ENCODE results near the gene TBR1. TPM values are rescaled to one million over a fixed set of nuclear protein-coding genes. Genes with fewer than 3 reads are reported as not detected.

TBR1 gene
- total RNA-seq, 1 donor from 2014 or later: not detected

GRCh38 chr2:161448431-161448830 lies 32.3 kb downstream of the TBR1 start:
- no peaks in the 10 kb centered on the region for H3K9me3 Mint-ChIP-seq (ENCODE audit: low read depth)
- DNase-seq (ENCODE audit: low spot score, unreplicated experiment): no peak
- no peaks in the 10 kb centered on the region for H3K27me3 Mint-ChIP-seq
- H3K27ac Mint-ChIP-seq: no peak overlapping the region
- no peak for TF ChIP-seq CTCF (IDR thresholded peaks at IDR 0.05; ENCODE audit: unreplicated experiment)
- H3K4me3 Mint-ChIP-seq (ENCODE audit: low read depth): no peak overlapping the region
- H3K4me1 Mint-ChIP-seq (ENCODE audit: low read depth): no peaks in the 10 kb centered on the region
- no peaks in the 10 kb centered on the region for H3K36me3 Mint-ChIP-seq (ENCODE audit: insufficient read depth)

GRCh38 chr2:161471631-161472030 lies 55.5 kb downstream of the TBR1 start:
- Mint-ChIP-seq H3K4me3 (ENCODE audit: low read depth) (no peak overlapping the region), H3K4me1 (ENCODE audit: low read depth) (no peaks in the 10 kb centered on the region), H3K27ac (no peak overlapping the region), H3K27me3 (no peaks in the 10 kb centered on the region), H3K36me3 (ENCODE audit: insufficient read depth) (no peaks in the 10 kb centered on the region), H3K9me3 (ENCODE audit: low read depth) (peaks cover 20% of the 10 kb centered on the region)
- TF ChIP-seq CTCF (IDR thresholded peaks at IDR 0.05; ENCODE audit: unreplicated experiment): no peak
- DNase-seq (ENCODE audit: low spot score, unreplicated experiment): no peak

GRCh38 chr2:161474920-161475319 lies 58.8 kb downstream of the TBR1 start:
- no peak for DNase-seq (ENCODE audit: low spot score, unreplicated experiment)
- Mint-ChIP-seq H3K36me3 (ENCODE audit: insufficient read depth) (no peaks in the 10 kb centered on the region), H3K4me3 (ENCODE audit: low read depth) (no peak overlapping the region), H3K4me1 (ENCODE audit: low read depth) (no peaks in the 10 kb centered on the region), H3K27ac (no peak overlapping the region), H3K9me3 (ENCODE audit: low read depth) (peaks cover 20% of the 10 kb centered on the region), H3K27me3 (no peaks in the 10 kb centered on the region)
- TF ChIP-seq CTCF (IDR thresholded peaks at IDR 0.05; ENCODE audit: unreplicated experiment): no peak

Other genes with a start within 250 kb of the TBR1 start
- 55.2 and 58.2 TPM in 2 replicates for gene PSMD14, start 107.9 kb upstream of the TBR1 start, total RNA-seq
- 0.05 TPM in 1 of 2 replicates, not detected in the other for gene SLC4A10, start 208.1 kb downstream of the TBR1 start, total RNA-seq